Retinal pigment epithelial cell (primary cell): Measurements from ENCODE around the gene NSUN6.
A peak's percentile ranks its signal among the peaks of the same experiment; 100 is the strongest.
"Not testable (repeated sequence)": the region's sequence is repeated elsewhere in the genome, so short reads cannot be mapped to it uniquely, and the experiment has no call there.

Source experiments
- DNase-seq: peaks from one replicate; pipeline ENCODE4 v3.0.0-alpha.2; 2010; ENCODE audit warnings: low read depth
- H3K4me3 ChIP-seq: 2 replicates; pipeline ENCODE4 v1.5.1; 2011; ENCODE audit warnings: mild to moderate bottlenecking, low read length, control low read depth, moderate library complexity
- TF ChIP-seq, protein P1 (sequence below): conservative IDR thresholded peaks from 2 replicates; pipeline ENCODE4 v1.5.1; 2011; ENCODE audit warnings: low read depth, low read length, control low read depth, inconsistent platforms

NSUN6 gene

DNA sequence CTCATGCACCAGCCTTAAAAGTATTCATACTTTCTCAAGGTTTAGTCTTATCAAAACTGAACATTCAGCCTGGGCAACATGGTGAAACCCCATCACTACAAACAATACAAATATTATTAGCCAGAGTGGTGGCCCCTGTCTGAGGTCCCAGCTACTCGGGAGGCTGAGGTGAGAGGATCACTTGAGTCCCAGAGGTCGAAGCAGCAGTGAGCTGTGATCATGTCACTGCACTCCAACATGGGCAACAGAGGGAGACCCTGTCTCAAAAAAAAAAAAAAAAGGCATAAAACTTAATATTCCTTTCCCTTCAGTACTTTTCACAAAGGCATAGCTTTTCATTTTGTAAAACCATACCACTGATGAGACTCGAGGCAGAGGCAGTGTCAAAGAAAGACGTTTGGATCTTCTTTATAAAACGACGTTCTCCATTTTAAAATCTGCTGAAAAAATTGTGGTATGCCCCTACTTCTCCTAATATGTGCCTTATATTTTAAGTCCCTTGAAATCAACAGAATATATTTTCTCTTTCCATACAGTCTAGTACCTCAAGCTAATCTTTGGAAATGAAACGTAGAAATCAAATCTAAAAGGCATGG, 1.9 kb downstream of the NSUN6 start:
- no peak overlapping the region for H3K4me3 ChIP-seq
- TF ChIP-seq, protein P1, sequence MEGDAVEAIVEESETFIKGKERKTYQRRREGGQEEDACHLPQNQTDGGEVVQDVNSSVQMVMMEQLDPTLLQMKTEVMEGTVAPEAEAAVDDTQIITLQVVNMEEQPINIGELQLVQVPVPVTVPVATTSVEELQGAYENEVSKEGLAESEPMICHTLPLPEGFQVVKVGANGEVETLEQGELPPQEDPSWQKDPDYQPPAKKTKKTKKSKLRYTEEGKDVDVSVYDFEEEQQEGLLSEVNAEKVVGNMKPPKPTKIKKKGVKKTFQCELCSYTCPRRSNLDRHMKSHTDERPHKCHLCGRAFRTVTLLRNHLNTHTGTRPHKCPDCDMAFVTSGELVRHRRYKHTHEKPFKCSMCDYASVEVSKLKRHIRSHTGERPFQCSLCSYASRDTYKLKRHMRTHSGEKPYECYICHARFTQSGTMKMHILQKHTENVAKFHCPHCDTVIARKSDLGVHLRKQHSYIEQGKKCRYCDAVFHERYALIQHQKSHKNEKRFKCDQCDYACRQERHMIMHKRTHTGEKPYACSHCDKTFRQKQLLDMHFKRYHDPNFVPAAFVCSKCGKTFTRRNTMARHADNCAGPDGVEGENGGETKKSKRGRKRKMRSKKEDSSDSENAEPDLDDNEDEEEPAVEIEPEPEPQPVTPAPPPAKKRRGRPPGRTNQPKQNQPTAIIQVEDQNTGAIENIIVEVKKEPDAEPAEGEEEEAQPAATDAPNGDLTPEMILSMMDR, result no peak
- DNase-seq, result no peak

DNA sequence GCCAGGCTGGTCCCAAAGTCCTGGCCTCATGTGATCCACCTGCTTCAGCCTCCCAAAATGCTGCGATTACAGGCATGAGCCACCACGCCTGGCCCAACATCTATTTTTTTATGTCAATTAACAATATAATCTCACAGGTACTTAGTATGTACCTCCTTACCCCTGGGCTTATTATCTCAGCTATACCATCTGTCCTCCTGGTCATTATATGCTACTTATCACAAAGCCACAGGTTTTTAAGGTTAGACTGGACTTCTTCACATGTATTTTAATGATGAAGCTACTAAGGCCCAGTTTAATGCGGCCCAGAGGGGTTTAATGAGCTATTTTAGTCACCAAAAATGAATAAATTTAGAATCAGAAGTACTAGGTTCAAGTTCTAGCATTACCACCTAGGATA, 3.4 kb downstream of the NSUN6 start:
- no peak for DNase-seq
- TF ChIP-seq, protein P1, result no peak
- H3K4me3 ChIP-seq, result no peak overlapping the region

DNA sequence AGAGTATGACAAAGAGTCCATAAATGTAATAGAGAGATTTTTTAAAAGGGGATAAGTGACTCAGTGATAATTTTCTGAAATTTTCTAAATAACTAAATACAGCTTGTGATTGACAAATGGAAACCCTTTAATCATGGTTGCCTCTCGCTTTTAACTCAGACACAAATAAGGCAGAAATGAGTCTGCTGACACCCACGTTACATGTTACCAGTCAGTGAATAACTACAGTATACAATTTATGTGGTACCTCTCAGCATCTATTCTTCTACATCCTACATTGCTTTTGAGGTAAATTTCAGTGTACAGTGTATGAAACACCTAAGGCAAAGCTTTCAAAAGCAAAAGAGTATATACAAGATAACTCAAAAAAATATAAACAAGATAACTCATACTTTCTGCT, 4.2 kb downstream of the NSUN6 start:
- H3K4me3 ChIP-seq, result no peak overlapping the region
- TF ChIP-seq, protein P1, result no peak
- DNase-seq, result no peak

DNA sequence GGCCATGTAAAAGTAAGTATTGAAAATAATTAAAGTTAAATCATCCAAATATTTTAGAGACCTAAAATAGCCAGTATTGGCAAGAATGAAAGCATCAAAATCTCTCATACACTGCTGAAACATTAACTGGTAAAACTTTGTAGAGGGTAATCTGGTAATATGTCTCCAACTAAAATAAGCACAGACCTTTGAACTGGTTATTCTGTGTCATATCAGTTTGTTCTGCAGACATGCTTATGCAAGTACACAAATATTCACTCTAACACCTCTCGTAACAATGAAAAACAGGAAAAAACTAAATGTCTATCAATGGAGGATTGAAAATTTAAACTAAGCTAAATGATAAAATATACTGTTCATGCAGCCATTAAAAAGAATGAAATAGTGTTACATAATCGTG, 11.7 kb downstream of the NSUN6 start:
- H3K4me3 ChIP-seq, DNase-seq: not testable (repeated sequence)

DNA sequence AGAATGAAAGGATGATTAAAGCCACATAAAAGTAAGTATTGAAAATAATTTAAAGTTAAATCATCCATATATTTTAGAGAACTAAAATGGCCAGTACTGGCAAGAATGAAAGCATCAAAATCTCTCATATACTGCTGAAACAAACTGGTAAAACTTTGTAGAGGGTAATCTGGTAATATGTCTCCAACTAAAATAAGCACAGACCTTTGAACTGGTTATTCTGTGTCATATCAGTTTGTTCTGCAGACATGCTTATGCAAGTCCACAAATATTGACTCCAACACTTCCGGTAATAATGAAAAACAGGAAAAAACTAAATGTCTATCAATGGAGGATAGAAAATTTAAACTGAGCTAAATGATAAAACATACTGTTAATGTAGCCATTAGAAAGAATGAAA, 14.0 kb downstream of the NSUN6 start:
- not testable (repeated sequence) for DNase-seq

DNA sequence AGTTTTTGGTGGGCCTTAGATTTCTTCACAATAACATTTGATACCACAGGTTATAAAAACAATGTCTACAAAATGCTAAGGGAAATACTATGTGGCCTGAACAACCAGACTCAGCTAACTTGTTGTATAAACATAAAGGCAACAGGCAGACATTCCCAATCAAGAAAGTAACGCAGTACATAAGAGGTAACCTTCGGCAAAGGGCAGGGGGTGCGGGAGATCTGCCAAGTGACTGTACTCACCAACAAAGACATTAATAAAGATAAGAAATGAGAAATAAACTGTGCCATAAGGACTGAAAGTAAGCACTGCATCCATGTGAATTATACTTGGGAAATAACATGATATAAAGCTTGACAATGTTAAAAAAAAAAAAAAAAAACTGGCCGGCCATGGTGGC, 15.4 kb downstream of the NSUN6 start:
- TF ChIP-seq, protein P1, result no peak
- no peak overlapping the region for H3K4me3 ChIP-seq
- DNase-seq, result no peak

More for the DNA sequence above, 14.0 kb downstream of the NSUN6 start:
- not testable (repeated sequence) for H3K4me3 ChIP-seq

DNA sequence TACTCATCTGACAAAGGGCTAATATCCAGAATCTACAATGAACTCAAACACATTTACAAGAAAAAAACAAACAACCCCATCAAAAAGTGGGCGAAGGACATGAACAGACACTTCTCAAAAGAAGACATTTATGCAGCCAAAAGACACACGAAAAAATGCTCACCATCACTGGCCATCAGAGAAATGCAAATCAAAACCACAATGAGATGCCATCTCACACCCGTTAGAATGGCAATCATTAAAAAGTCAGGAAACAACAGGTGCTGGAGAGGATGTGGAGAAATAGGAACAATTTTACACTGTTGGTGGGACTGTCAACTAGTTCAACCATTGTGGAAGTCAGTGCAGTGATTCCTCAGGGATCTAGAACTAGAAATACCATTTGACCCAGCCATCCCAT, 18.9 kb downstream of the NSUN6 start:
- not testable (repeated sequence) for H3K4me3 ChIP-seq, DNase-seq

DNA sequence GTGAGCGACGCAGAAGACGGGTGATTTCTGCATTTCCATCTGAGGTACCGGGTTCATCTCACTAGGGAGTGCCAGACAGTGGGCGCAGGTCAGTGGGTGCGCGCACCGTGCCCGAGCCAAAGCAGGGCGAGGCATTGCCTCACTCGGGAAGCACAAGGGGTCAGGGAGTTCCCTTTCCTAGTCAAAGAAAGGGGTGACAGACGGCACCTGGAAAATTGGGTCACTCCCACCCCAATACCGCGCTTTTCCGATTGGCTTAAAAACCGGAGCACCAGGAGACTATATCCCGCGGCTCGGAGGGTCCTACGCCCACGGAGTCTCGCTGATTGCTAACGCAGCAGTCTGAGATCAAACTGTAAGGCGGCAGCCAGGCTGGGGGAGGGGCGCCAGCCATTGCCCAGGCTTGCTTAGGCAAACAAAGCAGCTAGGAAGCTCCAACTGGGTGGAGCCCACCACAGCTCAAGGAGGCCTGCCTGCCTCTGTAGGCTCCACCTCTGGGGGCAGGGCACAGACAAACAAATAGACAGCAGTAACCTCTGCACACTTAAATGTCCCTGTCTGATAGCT, 23.9 kb downstream of the NSUN6 start:
- not testable (repeated sequence) for DNase-seq
- H3K4me3 ChIP-seq, result peak overlapping the region; percentile 65

DNA sequence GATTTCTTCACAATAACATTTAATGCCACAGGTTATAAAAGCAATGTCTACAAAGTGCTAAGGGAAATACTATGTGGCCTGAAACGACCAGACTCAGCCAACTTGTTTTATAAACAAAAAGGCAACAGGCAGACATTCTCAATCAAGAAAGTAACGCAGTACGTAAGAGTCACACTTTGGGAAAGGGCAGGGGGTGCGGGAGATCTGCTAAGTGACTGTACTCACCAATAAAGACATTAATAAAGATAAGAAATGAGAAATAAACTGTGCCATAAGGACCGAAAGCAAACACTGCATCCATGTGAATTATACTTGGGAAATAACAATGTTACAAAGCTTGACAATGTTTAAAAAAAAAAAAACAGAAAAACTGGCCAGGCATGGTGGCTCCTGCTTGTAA, 25.5 kb downstream of the NSUN6 start:
- no peak for DNase-seq
- no peak overlapping the region for H3K4me3 ChIP-seq
- TF ChIP-seq, protein P1, result no peak

DNA sequence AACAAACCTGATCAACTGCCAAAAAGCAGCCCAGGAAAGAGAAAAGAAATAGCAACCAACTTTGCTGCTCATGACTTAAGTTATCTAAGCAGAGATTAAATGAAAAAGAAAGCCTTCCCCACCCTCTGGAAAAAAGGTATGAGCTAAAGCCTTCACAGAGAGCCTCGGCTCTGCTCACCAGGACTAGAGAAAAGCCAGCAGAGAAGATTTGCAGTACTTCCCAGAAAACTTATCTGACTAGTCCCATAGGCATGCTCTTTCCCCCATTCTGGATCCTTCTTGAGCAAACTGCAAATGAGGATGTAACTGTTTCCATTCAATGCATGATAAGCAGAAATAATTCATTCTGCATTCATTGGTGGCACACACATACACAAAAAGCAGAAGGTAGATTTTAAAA, 27.7 kb downstream of the NSUN6 start:
- H3K4me3 ChIP-seq, DNase-seq: not testable (repeated sequence)
